ENCODE data around the gene GPR45. TPM values are rescaled to one million over a fixed set of nuclear protein-coding genes. Genes with fewer than 3 reads are reported as not detected.

Gene GPR45
- total RNA-seq, 1 donor from 2014 or later, result not detected

DNA sequence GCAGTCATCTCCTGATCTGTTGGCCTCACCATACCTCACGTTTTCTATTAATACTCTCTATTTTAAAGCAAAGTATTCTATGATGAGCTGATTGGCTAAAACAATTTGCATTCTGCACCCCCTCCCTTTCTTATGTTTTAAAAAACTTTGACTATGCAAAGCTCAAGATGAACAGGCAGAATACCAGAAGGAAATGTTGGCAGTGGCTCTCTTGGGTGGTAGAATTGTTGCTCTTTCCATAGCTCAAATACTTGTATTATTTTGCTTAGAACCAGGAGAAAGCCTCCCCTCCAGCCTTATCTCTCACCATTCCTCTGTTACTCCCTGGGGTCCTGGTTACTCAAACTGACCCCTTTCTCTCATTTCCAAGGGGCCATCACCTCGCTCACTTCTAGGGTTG is 14.4 kb downstream of the GPR45 start:
- Mint-ChIP-seq H3K27me3 (no peaks in the 10 kb centered on the region), H3K4me3 (no peak overlapping the region), H3K36me3 (no peaks in the 10 kb centered on the region), H3K27ac (no peak overlapping the region), H3K9me3 (no peaks in the 10 kb centered on the region), H3K4me1 (ENCODE audit: unreplicated experiment) (peaks cover 6% of the 10 kb centered on the region)
- TF ChIP-seq, protein P1, sequence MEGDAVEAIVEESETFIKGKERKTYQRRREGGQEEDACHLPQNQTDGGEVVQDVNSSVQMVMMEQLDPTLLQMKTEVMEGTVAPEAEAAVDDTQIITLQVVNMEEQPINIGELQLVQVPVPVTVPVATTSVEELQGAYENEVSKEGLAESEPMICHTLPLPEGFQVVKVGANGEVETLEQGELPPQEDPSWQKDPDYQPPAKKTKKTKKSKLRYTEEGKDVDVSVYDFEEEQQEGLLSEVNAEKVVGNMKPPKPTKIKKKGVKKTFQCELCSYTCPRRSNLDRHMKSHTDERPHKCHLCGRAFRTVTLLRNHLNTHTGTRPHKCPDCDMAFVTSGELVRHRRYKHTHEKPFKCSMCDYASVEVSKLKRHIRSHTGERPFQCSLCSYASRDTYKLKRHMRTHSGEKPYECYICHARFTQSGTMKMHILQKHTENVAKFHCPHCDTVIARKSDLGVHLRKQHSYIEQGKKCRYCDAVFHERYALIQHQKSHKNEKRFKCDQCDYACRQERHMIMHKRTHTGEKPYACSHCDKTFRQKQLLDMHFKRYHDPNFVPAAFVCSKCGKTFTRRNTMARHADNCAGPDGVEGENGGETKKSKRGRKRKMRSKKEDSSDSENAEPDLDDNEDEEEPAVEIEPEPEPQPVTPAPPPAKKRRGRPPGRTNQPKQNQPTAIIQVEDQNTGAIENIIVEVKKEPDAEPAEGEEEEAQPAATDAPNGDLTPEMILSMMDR (conservative IDR thresholded peaks at IDR 0.05), result no peak
- no peak for DNase-seq (ENCODE audit: extremely low spot score, unreplicated experiment)

DNA sequence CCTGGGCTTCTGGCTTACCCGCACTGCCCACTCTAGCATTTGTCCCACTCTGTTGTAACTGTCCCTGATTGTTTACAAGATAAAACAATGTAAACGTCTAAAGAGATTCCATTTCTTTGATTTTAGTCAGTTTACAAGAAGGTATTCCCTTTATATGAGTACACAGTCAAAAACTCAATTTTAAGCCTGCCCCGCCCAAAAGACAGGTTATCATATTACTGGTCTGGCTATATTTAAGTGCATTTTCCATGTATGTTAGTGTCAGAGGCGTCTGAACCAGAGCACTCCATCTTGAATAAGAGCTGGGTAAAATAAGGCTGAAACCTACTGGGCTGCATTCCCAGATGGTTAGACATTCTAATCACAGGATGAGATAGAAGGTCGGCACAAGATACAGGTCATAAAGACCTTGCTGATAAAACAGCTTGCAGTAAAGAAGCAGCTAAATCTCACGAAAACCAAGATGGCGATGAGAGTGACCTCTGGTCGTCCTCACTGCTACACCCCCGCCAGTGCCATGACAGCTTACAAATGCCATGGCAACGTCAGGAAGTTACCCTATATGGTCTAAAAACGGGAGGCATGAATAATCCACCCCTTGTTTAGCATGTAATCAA is 15.0 kb downstream of the GPR45 start:
- Mint-ChIP-seq H3K4me1 (ENCODE audit: unreplicated experiment) (peaks cover 10% of the 10 kb centered on the region), H3K27ac (no peak overlapping the region), H3K27me3 (no peaks in the 10 kb centered on the region), H3K9me3 (no peaks in the 10 kb centered on the region), H3K4me3 (no peak overlapping the region), H3K36me3 (no peaks in the 10 kb centered on the region)
- no peak for DNase-seq (ENCODE audit: extremely low spot score, unreplicated experiment)
- TF ChIP-seq, protein P1 (conservative IDR thresholded peaks at IDR 0.05), result no peak

DNA sequence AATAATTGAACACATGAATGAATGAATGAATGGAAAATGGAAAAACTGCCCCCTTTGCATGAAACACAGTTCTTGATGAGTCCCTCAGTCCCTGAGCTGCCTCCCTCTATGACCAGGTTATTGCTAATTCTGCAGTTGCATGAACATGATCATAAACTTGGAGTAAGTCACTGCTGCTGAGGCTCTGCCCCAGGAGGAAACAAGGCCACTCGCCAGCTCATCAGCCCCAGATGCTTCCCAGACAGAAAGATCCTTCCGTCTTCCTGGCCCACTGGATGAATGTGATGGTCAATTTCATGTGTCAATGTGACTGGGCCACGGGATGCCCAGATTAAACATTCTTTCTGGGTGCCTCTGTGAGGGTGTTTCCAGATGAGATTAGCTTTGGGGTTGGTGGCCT is 16.4 kb downstream of the GPR45 start:
- Mint-ChIP-seq H3K4me1 (ENCODE audit: unreplicated experiment) (peaks cover 10% of the 10 kb centered on the region), H3K27ac (no peak overlapping the region), H3K36me3 (no peaks in the 10 kb centered on the region), H3K9me3 (no peaks in the 10 kb centered on the region), H3K4me3 (no peak overlapping the region), H3K27me3 (no peaks in the 10 kb centered on the region)
- DNase-seq (ENCODE audit: extremely low spot score, unreplicated experiment), result no peak
- TF ChIP-seq, protein P1 (conservative IDR thresholded peaks at IDR 0.05), result no peak

DNA sequence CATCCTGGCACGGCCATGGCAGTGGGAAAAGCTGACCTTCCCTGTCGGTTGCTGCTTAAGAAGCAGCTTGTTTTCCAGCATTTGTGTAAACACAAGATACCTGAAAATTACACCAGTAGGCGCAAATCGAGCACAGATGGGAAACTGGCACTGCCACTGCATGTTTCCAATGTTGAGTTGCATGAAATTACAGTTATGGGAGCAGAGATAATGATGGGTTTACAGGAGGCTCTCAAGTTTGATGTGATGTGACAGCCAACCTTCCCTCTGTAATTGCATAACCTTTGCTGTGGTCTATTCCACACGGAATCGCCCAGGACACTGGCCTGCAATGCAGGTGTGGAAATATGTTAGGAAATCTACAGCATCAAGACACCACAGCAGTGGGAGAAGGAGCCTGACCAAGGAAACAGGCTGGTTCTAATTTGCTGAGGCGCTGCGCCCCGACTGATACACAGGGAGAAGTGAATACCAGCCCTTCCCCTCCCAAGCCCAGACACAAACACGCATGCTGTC is 17.4 kb downstream of the GPR45 start:
- Mint-ChIP-seq H3K27me3 (no peaks in the 10 kb centered on the region), H3K4me3 (no peak overlapping the region), H3K9me3 (no peaks in the 10 kb centered on the region), H3K4me1 (ENCODE audit: unreplicated experiment) (peaks cover 10% of the 10 kb centered on the region), H3K27ac (no peak overlapping the region), H3K36me3 (peaks cover 2% of the 10 kb centered on the region)
- no peak for DNase-seq (ENCODE audit: extremely low spot score, unreplicated experiment)
- TF ChIP-seq, protein P1 (conservative IDR thresholded peaks at IDR 0.05), result no peak

DNA sequence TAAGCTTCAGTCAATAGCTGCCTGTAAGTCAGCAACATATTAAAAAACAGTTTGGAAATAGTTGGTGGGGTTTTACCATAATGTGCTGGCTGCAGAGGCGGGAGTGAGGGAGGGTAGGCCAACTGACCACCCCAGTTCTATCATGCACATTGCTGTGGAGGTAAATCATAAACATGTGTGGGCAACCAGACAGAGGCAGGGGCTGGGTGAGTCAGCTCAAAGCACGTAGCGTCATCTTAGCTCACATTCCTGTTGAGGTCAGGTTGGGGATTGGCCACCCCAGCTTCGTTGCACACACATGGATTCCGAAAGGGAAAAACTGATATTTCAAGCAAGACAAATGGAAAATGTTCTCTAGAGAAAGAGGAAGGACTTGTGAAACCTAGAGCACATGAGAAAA is 19.5 kb downstream of the GPR45 start:
- Mint-ChIP-seq H3K27me3 (no peaks in the 10 kb centered on the region), H3K9me3 (no peaks in the 10 kb centered on the region), H3K4me1 (ENCODE audit: unreplicated experiment) (peaks cover 10% of the 10 kb centered on the region), H3K27ac (peak overlapping the region; percentile 12), H3K36me3 (peaks cover 10% of the 10 kb centered on the region), H3K4me3 (no peak overlapping the region)
- DNase-seq (ENCODE audit: extremely low spot score, unreplicated experiment), result no peak
- TF ChIP-seq, protein P1 (conservative IDR thresholded peaks at IDR 0.05), result no peak

Data from type B pancreatic cell (in vitro differentiated cells).